ENCODE data around the gene SFSWAP. TPM values are rescaled to one million over a fixed set of nuclear protein-coding genes. Genes with fewer than 3 reads are reported as not detected.

Gene SFSWAP
- total RNA-seq, 1 donor from 2014 or later: 21.2 TPM

GRCh38 chr12:131782061-131782460 is 71.2 kb downstream of the SFSWAP start:
- DNase-seq (ENCODE audit: low spot score in 2 of 2) (no peak), FAIRE-seq (no peak)

- DNase-seq (ENCODE audit: low spot score in 2 of 2): no peak
- FAIRE-seq: no peak
Measured at GRCh38 chr12:131783915-131784541, 73.1 kb downstream of the SFSWAP start.

GRCh38 chr12:131784909-131785762 is 74.2 kb downstream of the SFSWAP start:
- DNase-seq (ENCODE audit: low spot score in 2 of 2): no peak
- FAIRE-seq: no peak

- DNase-seq (ENCODE audit: low spot score in 2 of 2) (no peak), FAIRE-seq (no peak)
Measured at GRCh38 chr12:131785763-131786330, 75.0 kb downstream of the SFSWAP start.

- FAIRE-seq (no peak), DNase-seq (ENCODE audit: low spot score in 2 of 2) (no peak)
Measured at GRCh38 chr12:131786331-131786730, 75.4 kb downstream of the SFSWAP start.

- no peak for DNase-seq (ENCODE audit: low spot score in 2 of 2)
- no peak for FAIRE-seq
Measured at GRCh38 chr12:131787143-131787660, 76.3 kb downstream of the SFSWAP start.

GRCh38 chr12:131788070-131788469 is 77.2 kb downstream of the SFSWAP start:
- FAIRE-seq (no peak), DNase-seq (ENCODE audit: low spot score in 2 of 2) (no peak)

- FAIRE-seq (no peak), DNase-seq (ENCODE audit: low spot score in 2 of 2) (no peak)
Measured at GRCh38 chr12:131789638-131790037, 78.7 kb downstream of the SFSWAP start.

- FAIRE-seq (no peak), DNase-seq (ENCODE audit: low spot score in 2 of 2) (peak in 1 of 2 donors; percentile 44)
Measured at GRCh38 chr12:131793243-131794022, 82.5 kb downstream of the SFSWAP start.

- FAIRE-seq (no peak), DNase-seq (ENCODE audit: low spot score in 2 of 2) (no peak)
Measured at GRCh38 chr12:131794061-131794460, 83.2 kb downstream of the SFSWAP start.

- FAIRE-seq (no peak), DNase-seq (ENCODE audit: low spot score in 2 of 2) (no peak)
Measured at GRCh38 chr12:131794573-131794972, 83.7 kb downstream of the SFSWAP start.

- no peak for DNase-seq (ENCODE audit: low spot score in 2 of 2)
- FAIRE-seq: no peak
Measured at GRCh38 chr12:131795064-131795463, 84.2 kb downstream of the SFSWAP start.

GRCh38 chr12:131795690-131796410 is 85.0 kb downstream of the SFSWAP start:
- FAIRE-seq: no peak
- DNase-seq (ENCODE audit: low spot score in 2 of 2): no peak

- no peak for FAIRE-seq
- no peak for DNase-seq (ENCODE audit: low spot score in 2 of 2)
Measured at GRCh38 chr12:131796411-131796736, 85.5 kb downstream of the SFSWAP start.

GRCh38 chr12:131796754-131797587 is 86.1 kb downstream of the SFSWAP start:
- DNase-seq (ENCODE audit: low spot score in 2 of 2) (no peak), FAIRE-seq (no peak)

- FAIRE-seq (no peak), DNase-seq (ENCODE audit: low spot score in 2 of 2) (no peak)
Measured at GRCh38 chr12:131797588-131797934, 86.7 kb downstream of the SFSWAP start.

GRCh38 chr12:131799195-131799594 is 88.3 kb downstream of the SFSWAP start:
- DNase-seq (ENCODE audit: low spot score in 2 of 2) (no peak), FAIRE-seq (no peak)

GRCh38 chr12:131799828-131800593 is 89.1 kb downstream of the SFSWAP start:
- DNase-seq (ENCODE audit: low spot score in 2 of 2): no peak

More at GRCh38 chr12:131799828-131800593, 89.1 kb downstream of the SFSWAP start:
- FAIRE-seq: no peak

Measured in frontal cortex (tissue), 4 donors.